ENCODE results near the gene ITPRID1. TPM values are rescaled to one million over a fixed set of nuclear protein-coding genes. Genes with fewer than 3 reads are reported as not detected.

ITPRID1 gene
- total RNA-seq, 4 donors from 2014 or later, result not detected

Other genes starting within 250 kb of the ITPRID1 start
- not detected for gene NEUROD6, start 173.4 kb upstream of the ITPRID1 start, total RNA-seq
- not detected for gene PPP1R17, start 173.1 kb downstream of the ITPRID1 start, total RNA-seq

All from gastrocnemius medialis (tissue), 4 donors.